ENCODE data around the gene EPN3.

GRCh38 chr17:50533720-50534148, 1.2 kb downstream of the EPN3 start:
- TF ChIP-seq TCF12 (IDR thresholded peaks at IDR 0.05; ENCODE audit: low read depth) (no peak), MAX (IDR thresholded peaks at IDR 0.05) (no peak; the same call in 1 of the 2 replicates), USF1 (IDR thresholded peaks at IDR 0.05) (no peak), RAD21 (IDR thresholded peaks at IDR 0.05; ENCODE audit: low read depth) (no peak), EP300 (IDR thresholded peaks at IDR 0.05; ENCODE audit: borderline replicate concordance) (no peak), TAF1 (IDR thresholded peaks at IDR 0.05; ENCODE audit: low read depth) (no peak; the same call in 1 of the 2 replicates), TEAD4 (IDR thresholded peaks at IDR 0.05) (no peak), YY1 (IDR thresholded peaks at IDR 0.05; ENCODE audit: low read depth) (no peak), ZBTB7A (IDR thresholded peaks at IDR 0.05; ENCODE audit: low read depth) (no peak), CREB1 (IDR thresholded peaks at IDR 0.05; ENCODE audit: low read depth) (no peak), CEBPB (IDR thresholded peaks at IDR 0.05) (no peak), REST (IDR thresholded peaks at IDR 0.05; ENCODE audit: low read depth) (no peak), EGR1 (IDR thresholded peaks at IDR 0.05) (no peak), FOXM1 (IDR thresholded peaks at IDR 0.05; ENCODE audit: borderline replicate concordance, low read depth) (no peak)

Data from Ishikawa (cell line).